Upper lobe of left lung (tissue), 4 donors: Measurements from ENCODE around the gene PRDM16.

Experiments used
- EP300 ChIP-seq, 4 donors: sonication (generic); formaldehyde crosslinking; IDR thresholded peaks; one replicate each; pipeline ENCODE4 v1.5.1; 2017; ENCODE audit warnings: antibody characterized with exemption in 4 of 4, control low read depth in 2 of 4
- POLR2A ChIP-seq, 4 donors: fragments of 450-650 bp; IDR thresholded peaks; one replicate each; pipeline ENCODE4 v1.5.1; 2016 to 2017; ENCODE audit warnings: antibody characterized with exemption in 4 of 4, mild to moderate bottlenecking in 2 of 4
- TF ChIP-seq, protein P1 (sequence below), 6 experiments: fragments of 450-650 bp in 4 of 6; fragments of 200-600 bp in 2 of 6; sonication (generic) in 2 of 6; IDR thresholded peaks; one replicate each; pipeline ENCODE4 v1.5.1; 2016 to 2019; ENCODE audit warnings: antibody characterized with exemption in 6 of 6

DNA sequence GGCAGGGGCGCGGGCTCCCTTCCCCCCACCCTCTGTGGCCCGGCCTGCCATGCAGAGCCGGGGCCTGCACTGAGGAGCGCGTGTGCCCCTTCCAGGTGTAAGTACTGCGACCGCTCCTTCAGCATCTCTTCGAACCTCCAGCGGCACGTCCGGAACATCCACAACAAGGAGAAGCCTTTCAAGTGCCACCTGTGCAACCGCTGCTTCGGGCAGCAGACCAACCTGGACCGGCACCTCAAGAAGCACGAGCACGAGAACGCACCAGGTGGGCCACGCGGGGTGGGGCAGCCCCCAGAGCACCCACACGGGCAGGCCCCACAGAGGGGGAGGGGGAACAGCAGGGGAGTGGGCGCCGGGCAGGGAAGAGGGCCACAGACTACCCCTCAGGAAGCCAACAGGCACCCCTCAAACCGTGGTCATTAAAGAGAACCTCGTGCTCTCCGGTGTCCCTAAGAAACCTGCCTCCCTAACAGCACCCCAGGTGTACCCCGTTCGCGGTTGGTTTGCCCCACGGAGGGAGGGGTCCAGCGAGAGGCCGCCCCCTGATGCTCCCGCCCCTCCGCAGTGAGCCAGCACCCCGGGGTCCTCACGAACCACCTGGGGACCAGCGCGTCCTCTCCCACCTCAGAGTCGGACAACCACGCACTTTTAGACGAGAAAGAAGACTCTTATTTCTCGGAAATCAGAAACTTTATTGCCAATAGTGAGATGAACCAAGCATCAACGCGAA lies 356.6 kb downstream of the PRDM16 start:
- TF ChIP-seq, protein P1, sequence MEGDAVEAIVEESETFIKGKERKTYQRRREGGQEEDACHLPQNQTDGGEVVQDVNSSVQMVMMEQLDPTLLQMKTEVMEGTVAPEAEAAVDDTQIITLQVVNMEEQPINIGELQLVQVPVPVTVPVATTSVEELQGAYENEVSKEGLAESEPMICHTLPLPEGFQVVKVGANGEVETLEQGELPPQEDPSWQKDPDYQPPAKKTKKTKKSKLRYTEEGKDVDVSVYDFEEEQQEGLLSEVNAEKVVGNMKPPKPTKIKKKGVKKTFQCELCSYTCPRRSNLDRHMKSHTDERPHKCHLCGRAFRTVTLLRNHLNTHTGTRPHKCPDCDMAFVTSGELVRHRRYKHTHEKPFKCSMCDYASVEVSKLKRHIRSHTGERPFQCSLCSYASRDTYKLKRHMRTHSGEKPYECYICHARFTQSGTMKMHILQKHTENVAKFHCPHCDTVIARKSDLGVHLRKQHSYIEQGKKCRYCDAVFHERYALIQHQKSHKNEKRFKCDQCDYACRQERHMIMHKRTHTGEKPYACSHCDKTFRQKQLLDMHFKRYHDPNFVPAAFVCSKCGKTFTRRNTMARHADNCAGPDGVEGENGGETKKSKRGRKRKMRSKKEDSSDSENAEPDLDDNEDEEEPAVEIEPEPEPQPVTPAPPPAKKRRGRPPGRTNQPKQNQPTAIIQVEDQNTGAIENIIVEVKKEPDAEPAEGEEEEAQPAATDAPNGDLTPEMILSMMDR (IDR thresholded peaks at IDR 0.05): no peak
- TF ChIP-seq EP300 (IDR thresholded peaks at IDR 0.05) (no peak), POLR2A (IDR thresholded peaks at IDR 0.05) (no peak)
